ENCODE measurements around the gene FAM241B.

FAM241B gene

DNA sequence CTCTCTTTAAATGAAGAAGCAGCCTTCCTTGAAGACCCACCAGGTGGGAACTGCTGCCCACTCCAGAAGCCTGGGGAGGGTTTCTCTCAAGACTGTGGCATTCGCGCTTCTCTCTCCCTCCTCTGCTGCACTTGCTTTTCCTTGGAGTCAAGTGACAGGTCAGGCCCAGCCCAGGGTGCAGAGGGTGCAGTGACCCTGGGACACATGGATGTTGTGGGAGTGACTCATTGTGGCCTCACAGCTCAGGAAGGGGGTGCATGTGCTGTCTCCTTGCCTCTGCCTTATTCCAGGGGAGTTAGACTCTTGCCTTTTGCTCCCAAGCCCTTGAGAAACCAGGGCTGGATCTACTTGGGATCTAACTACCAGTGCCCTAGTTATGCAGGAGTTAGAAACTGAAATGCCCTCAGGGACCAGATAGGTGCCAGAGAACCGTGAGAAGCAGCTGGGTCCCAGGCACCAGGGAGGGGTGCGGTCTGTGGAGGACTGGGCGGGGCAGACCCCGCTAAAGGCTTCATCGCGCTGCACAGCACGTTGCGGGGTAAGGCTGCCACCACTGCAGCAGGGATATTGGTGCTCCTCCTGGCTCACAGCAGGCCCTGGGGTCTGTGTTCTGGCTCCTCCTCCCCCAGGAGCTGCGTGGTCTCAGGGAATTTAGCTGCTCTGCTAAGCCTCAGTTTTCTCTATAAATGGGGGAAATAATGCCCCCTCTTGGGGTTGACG lies 11.4 kb downstream of the FAM241B start:
- no peak overlapping the region for H3K4me3 ChIP-seq (ENCODE audit: low read depth, low read length)
- H3K9me3 ChIP-seq (ENCODE audit: control insufficient read depth, insufficient read depth, low read depth, low read length), result no peaks in the 10 kb centered on the region
- ChIA-PET POLR2A (no interaction called here), CTCF (interaction anchor here (0.6 to 12.2 kb wide), 15 partner anchors 10 to 317 kb away, joined by 3 to 284 read pairs (median 5); partner anchors contain the start of genes COL13A1 and FAM241B)
- TF ChIP-seq ZNF768 (tag by site-specific recombination; IDR thresholded peaks at IDR 0.05) (no peak), ZNF416 (tag by site-specific recombination; IDR thresholded peaks at IDR 0.05) (no peak), ZNF114 (tag by site-specific recombination; IDR thresholded peaks at IDR 0.05) (no peak), ZFP37 (tag by site-specific recombination; IDR thresholded peaks at IDR 0.05) (no peak), ZBTB20 (tag by site-specific recombination; IDR thresholded peaks at IDR 0.05) (no peak), OVOL3 (tag by site-specific recombination; IDR thresholded peaks at IDR 0.05) (no peak), ZNF19 (tag by site-specific recombination; IDR thresholded peaks at IDR 0.05; ENCODE audit: low read depth) (no peak), REPIN1 (tag by site-specific recombination; IDR thresholded peaks at IDR 0.05; ENCODE audit: low read depth) (no peak)
- TF ChIP-seq, protein P1, sequence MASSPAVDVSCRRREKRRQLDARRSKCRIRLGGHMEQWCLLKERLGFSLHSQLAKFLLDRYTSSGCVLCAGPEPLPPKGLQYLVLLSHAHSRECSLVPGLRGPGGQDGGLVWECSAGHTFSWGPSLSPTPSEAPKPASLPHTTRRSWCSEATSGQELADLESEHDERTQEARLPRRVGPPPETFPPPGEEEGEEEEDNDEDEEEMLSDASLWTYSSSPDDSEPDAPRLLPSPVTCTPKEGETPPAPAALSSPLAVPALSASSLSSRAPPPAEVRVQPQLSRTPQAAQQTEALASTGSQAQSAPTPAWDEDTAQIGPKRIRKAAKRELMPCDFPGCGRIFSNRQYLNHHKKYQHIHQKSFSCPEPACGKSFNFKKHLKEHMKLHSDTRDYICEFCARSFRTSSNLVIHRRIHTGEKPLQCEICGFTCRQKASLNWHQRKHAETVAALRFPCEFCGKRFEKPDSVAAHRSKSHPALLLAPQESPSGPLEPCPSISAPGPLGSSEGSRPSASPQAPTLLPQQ (tag by site-specific recombination; IDR thresholded peaks at IDR 0.05), result no peak
- TF ChIP-seq, protein P2, sequence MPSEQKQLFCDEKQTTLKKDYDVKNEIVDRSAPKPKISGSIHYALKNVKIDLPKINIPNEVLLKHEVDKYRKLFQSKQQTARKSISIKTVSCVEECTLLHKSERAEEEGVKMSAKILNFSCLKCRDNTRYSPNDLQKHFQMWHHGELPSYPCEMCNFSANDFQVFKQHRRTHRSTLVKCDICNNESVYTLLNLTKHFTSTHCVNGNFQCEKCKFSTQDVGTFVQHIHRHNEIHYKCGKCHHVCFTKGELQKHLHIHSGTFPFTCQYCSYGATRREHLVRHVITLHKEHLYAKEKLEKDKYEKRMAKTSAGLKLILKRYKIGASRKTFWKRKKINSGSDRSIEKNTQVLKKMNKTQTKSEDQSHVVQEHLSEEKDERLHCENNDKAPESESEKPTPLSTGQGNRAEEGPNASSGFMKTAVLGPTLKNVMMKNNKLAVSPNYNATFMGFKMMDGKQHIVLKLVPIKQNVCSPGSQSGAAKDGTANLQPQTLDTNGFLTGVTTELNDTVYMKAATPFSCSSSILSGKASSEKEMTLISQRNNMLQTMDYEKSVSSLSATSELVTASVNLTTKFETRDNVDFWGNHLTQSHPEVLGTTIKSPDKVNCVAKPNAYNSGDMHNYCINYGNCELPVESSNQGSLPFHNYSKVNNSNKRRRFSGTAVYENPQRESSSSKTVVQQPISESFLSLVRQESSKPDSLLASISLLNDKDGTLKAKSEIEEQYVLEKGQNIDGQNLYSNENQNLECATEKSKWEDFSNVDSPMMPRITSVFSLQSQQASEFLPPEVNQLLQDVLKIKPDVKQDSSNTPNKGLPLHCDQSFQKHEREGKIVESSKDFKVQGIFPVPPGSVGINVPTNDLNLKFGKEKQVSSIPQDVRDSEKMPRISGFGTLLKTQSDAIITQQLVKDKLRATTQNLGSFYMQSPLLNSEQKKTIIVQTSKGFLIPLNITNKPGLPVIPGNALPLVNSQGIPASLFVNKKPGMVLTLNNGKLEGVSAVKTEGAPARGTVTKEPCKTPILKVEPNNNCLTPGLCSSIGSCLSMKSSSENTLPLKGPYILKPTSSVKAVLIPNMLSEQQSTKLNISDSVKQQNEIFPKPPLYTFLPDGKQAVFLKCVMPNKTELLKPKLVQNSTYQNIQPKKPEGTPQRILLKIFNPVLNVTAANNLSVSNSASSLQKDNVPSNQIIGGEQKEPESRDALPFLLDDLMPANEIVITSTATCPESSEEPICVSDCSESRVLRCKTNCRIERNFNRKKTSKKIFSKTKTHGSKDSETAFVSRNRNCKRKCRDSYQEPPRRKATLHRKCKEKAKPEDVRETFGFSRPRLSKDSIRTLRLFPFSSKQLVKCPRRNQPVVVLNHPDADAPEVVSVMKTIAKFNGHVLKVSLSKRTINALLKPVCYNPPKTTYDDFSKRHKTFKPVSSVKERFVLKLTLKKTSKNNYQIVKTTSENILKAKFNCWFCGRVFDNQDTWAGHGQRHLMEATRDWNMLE (tag by site-specific recombination; conservative IDR thresholded peaks at IDR 0.05; ENCODE audit: low read depth), result no peak
- H3K27ac ChIP-seq (ENCODE audit: extremely low read depth, low read depth, low read length), result no peak overlapping the region
- H3K4me1 ChIP-seq (ENCODE audit: control insufficient read depth, insufficient read depth, low read length), result no peaks in the 10 kb centered on the region
- no peaks in the 10 kb centered on the region for H3K36me3 ChIP-seq (ENCODE audit: control insufficient read depth in 2 of 2, insufficient read depth in 1 of 2, low read length in 2 of 2)

DNA sequence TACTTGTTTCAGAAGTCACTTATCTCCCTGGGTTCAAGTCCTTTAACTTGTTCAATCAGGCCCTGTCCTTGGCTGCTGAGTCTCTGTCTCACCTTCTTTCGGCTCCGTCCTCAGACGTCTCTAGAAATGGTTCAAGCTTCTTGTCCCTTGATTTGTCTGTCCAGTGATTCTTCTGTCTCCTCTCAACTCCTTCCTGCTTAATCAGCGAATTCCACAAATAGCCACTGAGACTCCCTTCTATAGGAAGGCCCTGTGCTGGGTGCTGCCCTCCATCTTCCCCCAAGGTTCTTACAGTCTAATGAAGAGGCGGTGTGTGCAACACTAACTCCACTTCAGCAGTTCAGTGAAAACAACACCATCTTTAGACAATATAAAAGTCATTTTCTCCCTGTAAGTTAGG lies 12.7 kb downstream of the FAM241B start:
- CTCF ChIA-PET, result interaction anchor here (0.6 to 12.2 kb wide), 18 partner anchors 8 to 818 kb away, joined by 3 to 284 read pairs (median 4); partner anchors contain the start of gene COL13A1

More for the DNA sequence above, 12.7 kb downstream of the FAM241B start:
- no peaks in the 10 kb centered on the region for H3K9me3 ChIP-seq (ENCODE audit: control insufficient read depth, insufficient read depth, low read depth, low read length)
- no peak for TF ChIP-seq ZNF624 (tag by site-specific recombination; IDR thresholded peaks at IDR 0.05)
- no peak for TF ChIP-seq ZNF785 (tag by site-specific recombination; IDR thresholded peaks at IDR 0.05)
- TF ChIP-seq ZSCAN16 (tag by site-specific recombination; IDR thresholded peaks at IDR 0.05), result no peak
- TF ChIP-seq, protein P3, sequence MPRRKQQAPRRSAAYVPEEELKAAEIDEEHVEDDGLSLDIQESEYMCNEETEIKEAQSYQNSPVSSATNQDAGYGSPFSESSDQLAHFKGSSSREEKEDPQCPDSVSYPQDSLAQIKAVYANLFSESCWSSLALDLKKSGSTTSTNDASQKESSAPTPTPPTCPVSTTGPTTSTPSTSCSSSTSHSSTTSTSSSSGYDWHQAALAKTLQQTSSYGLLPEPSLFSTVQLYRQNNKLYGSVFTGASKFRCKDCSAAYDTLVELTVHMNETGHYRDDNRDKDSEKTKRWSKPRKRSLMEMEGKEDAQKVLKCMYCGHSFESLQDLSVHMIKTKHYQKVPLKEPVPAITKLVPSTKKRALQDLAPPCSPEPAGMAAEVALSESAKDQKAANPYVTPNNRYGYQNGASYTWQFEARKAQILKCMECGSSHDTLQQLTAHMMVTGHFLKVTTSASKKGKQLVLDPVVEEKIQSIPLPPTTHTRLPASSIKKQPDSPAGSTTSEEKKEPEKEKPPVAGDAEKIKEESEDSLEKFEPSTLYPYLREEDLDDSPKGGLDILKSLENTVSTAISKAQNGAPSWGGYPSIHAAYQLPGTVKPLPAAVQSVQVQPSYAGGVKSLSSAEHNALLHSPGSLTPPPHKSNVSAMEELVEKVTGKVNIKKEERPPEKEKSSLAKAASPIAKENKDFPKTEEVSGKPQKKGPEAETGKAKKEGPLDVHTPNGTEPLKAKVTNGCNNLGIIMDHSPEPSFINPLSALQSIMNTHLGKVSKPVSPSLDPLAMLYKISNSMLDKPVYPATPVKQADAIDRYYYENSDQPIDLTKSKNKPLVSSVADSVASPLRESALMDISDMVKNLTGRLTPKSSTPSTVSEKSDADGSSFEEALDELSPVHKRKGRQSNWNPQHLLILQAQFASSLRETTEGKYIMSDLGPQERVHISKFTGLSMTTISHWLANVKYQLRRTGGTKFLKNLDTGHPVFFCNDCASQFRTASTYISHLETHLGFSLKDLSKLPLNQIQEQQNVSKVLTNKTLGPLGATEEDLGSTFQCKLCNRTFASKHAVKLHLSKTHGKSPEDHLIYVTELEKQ (tag by site-specific recombination; IDR thresholded peaks at IDR 0.05; ENCODE audit: borderline replicate concordance), result no peak
- TF ChIP-seq ZNF146 (tag by site-specific recombination; IDR thresholded peaks at IDR 0.05), result no peak
- TF ChIP-seq YY1 (tag by site-specific recombination; IDR thresholded peaks at IDR 0.05), result no peak
- TF ChIP-seq GFI1B (tag by site-specific recombination; IDR thresholded peaks at IDR 0.05), result no peak
- no peak for TF ChIP-seq REPIN1 (tag by site-specific recombination; IDR thresholded peaks at IDR 0.05; ENCODE audit: low read depth)
- TF ChIP-seq, protein P4, sequence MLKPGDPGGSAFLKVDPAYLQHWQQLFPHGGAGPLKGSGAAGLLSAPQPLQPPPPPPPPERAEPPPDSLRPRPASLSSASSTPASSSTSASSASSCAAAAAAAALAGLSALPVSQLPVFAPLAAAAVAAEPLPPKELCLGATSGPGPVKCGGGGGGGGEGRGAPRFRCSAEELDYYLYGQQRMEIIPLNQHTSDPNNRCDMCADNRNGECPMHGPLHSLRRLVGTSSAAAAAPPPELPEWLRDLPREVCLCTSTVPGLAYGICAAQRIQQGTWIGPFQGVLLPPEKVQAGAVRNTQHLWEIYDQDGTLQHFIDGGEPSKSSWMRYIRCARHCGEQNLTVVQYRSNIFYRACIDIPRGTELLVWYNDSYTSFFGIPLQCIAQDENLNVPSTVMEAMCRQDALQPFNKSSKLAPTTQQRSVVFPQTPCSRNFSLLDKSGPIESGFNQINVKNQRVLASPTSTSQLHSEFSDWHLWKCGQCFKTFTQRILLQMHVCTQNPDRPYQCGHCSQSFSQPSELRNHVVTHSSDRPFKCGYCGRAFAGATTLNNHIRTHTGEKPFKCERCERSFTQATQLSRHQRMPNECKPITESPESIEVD (tag by site-specific recombination; IDR thresholded peaks at IDR 0.05), result no peak
- TF ChIP-seq, protein P5, sequence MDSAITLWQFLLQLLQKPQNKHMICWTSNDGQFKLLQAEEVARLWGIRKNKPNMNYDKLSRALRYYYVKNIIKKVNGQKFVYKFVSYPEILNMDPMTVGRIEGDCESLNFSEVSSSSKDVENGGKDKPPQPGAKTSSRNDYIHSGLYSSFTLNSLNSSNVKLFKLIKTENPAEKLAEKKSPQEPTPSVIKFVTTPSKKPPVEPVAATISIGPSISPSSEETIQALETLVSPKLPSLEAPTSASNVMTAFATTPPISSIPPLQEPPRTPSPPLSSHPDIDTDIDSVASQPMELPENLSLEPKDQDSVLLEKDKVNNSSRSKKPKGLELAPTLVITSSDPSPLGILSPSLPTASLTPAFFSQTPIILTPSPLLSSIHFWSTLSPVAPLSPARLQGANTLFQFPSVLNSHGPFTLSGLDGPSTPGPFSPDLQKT (IDR thresholded peaks at IDR 0.05; ENCODE audit: borderline replicate concordance, low read depth, low read length), result no peak
- no peak overlapping the region for H3K27ac ChIP-seq (ENCODE audit: extremely low read depth, low read depth, low read length)
- no peak overlapping the region for H3K4me3 ChIP-seq (ENCODE audit: low read depth, low read length)
- no peaks in the 10 kb centered on the region for H3K4me1 ChIP-seq (ENCODE audit: control insufficient read depth, insufficient read depth, low read length)
- H3K36me3 ChIP-seq (ENCODE audit: control insufficient read depth in 2 of 2, insufficient read depth in 1 of 2, low read length in 2 of 2), result no peaks in the 10 kb centered on the region
- POLR2A ChIA-PET, result interaction anchor here (0.6 kb wide), 1 partner anchor 82 kb away, joined by 3 read pairs; no protein-coding TSS in a partner anchor
